ENCODE data around the gene FLNB. TPM values are rescaled to one million over a fixed set of nuclear protein-coding genes. Genes with fewer than 3 reads are reported as not detected.

The FLNB gene
- total RNA-seq, 2 experiments from 2014 or later, result 23.2 to 27.4 TPM

DNA sequence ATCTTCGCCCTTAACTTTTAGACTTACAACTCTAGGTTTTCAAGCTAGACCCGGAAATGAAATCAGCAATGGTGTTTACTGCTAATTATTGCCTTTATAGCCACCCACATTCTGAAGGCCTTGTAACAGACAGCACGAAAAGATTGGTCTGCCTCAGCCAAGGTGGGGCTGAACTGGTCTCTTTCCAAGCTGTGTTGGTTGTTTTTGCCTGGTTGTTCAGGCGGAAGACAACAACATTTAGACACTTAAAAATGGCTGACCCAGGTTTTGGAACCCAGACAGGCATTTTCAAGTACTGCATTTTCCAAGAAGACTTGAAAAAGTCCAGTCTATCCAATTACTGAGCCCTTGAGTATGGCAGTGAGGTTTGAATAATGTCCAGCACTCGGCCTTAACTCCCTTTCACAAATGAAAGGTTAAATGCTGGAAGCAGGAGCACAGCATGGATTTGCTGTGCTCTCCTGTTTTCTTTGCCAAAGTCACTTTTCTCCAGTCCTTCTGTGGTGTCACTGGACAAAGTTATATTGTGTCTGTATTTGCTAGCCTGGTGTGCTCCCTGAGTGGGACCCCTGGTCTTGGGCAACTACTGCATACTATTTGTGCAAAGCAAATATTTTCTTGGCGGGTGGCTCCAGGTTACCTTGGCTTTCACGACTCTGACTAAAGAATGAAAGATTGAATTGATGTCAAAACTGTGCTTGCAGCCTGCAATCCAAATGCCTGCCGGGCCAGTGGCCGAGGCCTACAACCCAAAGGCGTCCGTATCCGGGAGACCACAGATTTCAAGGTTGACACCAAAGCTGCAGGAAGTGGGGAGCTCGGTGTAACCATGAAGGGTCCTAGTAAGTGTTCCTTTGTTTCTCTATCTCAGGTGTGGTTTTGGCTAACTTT lies 93.5 kb downstream of the FLNB start:
- H3K36me3 Mint-ChIP-seq, result peaks cover 22% of the 10 kb centered on the region
- no peak overlapping the region for H3K4me3 Mint-ChIP-seq
- no peaks in the 10 kb centered on the region for H3K27me3 Mint-ChIP-seq
- no peak overlapping the region for H3K27ac Mint-ChIP-seq
- peaks cover 3% of the 10 kb centered on the region for H3K9me3 Mint-ChIP-seq
- peaks cover 50% of the 10 kb centered on the region for H3K4me1 Mint-ChIP-seq
- DNase-seq, result peak; percentile 12

DNA sequence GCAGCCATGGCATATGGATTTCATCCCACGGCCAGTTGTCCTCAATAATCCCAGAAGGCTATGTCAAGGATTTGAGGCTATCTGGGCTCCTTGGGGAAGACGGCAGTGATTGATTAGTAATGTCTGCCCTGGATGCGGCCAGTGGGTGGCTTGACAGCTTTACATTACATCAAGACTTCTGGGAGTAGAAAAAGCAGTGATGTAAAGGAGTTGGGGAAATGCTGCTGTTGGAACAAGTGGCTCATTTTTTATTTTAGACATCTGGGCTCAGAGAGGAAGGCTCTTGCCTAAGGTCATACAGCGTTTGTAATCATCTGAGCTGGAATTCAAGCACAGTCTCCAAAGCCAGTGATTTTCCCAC lies 94.1 kb downstream of the FLNB start:
- no peak for DNase-seq
- Mint-ChIP-seq H3K9me3 (peaks cover 3% of the 10 kb centered on the region), H3K4me3 (no peak overlapping the region), H3K27me3 (no peaks in the 10 kb centered on the region), H3K27ac (no peak overlapping the region), H3K36me3 (peaks cover 22% of the 10 kb centered on the region), H3K4me1 (peaks cover 50% of the 10 kb centered on the region)

GRCh38 chr3:58102976-58103451 lies 94.8 kb downstream of the FLNB start:
- DNase-seq, result no peak
- Mint-ChIP-seq H3K9me3 (peaks cover 3% of the 10 kb centered on the region), H3K27me3 (no peaks in the 10 kb centered on the region), H3K4me1 (peaks cover 50% of the 10 kb centered on the region), H3K36me3 (peaks cover 22% of the 10 kb centered on the region), H3K4me3 (no peak overlapping the region), H3K27ac (no peak overlapping the region)

DNA sequence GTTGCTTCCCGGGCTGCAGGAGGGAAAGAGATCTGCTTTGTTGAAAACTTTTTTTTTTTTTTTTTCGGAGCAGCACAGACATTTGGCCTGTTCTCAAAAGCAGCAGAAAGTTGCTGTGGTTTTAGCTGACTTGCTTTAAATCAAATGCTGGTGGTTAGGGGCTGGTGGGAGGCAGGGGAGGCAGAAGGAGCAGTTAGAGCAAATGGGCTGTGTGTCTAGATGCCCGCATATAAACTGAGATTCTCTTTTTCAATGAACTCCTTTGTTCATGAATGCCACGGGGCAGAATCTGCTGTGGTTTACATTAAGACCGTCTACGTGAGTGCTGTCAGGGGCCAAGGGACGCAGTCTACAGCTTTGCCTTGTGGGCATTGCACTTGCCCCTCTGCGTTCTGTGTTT lies 95.9 kb downstream of the FLNB start:
- H3K27ac Mint-ChIP-seq, result peak overlapping the region; percentile 51
- peaks cover 50% of the 10 kb centered on the region for H3K4me1 Mint-ChIP-seq
- no peak overlapping the region for H3K4me3 Mint-ChIP-seq
- peaks cover 17% of the 10 kb centered on the region for H3K36me3 Mint-ChIP-seq
- peaks cover 3% of the 10 kb centered on the region for H3K9me3 Mint-ChIP-seq
- H3K27me3 Mint-ChIP-seq, result no peaks in the 10 kb centered on the region
- DNase-seq, result no peak

DNA sequence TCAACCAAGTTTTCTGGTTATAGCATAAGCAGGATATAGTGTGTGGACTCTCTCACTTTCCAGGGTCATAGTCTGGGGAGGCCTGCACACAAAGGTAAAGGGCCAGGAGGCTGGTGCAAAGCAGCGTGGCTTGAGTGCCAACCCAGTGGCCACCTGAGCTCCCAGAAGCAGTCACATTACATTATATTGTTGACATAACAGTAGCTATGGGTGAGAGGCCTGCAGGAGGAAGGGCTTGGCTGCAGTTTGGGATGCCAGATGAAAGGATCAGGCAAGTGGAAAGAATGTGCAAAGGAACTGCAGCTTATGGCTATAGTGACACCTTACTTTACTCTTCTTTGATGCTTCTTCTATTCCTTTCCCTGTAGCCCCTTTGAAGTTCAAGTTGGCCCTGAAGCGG lies 96.5 kb downstream of the FLNB start:
- peaks cover 23% of the 10 kb centered on the region for H3K36me3 Mint-ChIP-seq
- H3K4me3 Mint-ChIP-seq, result no peak overlapping the region
- H3K4me1 Mint-ChIP-seq, result peaks cover 47% of the 10 kb centered on the region
- H3K27ac Mint-ChIP-seq, result no peak overlapping the region
- DNase-seq, result no peak
- H3K9me3 Mint-ChIP-seq, result peaks cover 3% of the 10 kb centered on the region
- H3K27me3 Mint-ChIP-seq, result no peaks in the 10 kb centered on the region

- peaks cover 42% of the 10 kb centered on the region for H3K4me1 Mint-ChIP-seq
- H3K9me3 Mint-ChIP-seq, result peaks cover 3% of the 10 kb centered on the region
- H3K36me3 Mint-ChIP-seq, result peaks cover 27% of the 10 kb centered on the region
- no peaks in the 10 kb centered on the region for H3K27me3 Mint-ChIP-seq
- DNase-seq, result no peak
- no peak overlapping the region for H3K4me3 Mint-ChIP-seq
- H3K27ac Mint-ChIP-seq, result no peak overlapping the region
These were observed 97.0 kb downstream of the FLNB start for GRCh38 chr3:58105196-58105595.

DNA sequence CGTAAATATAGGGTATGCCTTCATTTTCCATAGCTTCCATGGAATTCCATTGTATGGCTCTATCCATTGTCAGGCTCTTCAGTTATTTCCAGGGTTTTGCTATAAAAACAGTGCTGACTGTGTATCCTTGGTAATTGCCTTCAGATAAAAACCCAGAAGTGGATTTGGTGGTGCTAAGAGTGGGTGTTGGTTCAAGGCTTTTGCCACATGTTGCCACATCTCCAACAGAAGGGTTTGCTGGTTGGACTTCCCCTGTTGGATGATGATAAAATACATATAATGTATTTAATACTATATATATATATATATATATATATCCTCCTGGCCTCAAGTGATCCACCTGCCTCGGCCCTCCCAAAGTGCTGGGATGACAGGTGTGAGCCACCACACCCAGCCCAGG lies 97.8 kb downstream of the FLNB start:
- H3K4me3 Mint-ChIP-seq, result no peak overlapping the region
- no peak for DNase-seq
- peaks cover 30% of the 10 kb centered on the region for H3K36me3 Mint-ChIP-seq
- H3K9me3 Mint-ChIP-seq, result peaks cover 3% of the 10 kb centered on the region
- H3K27ac Mint-ChIP-seq, result no peak overlapping the region
- H3K27me3 Mint-ChIP-seq, result no peaks in the 10 kb centered on the region
- H3K4me1 Mint-ChIP-seq, result peaks cover 41% of the 10 kb centered on the region

DNA sequence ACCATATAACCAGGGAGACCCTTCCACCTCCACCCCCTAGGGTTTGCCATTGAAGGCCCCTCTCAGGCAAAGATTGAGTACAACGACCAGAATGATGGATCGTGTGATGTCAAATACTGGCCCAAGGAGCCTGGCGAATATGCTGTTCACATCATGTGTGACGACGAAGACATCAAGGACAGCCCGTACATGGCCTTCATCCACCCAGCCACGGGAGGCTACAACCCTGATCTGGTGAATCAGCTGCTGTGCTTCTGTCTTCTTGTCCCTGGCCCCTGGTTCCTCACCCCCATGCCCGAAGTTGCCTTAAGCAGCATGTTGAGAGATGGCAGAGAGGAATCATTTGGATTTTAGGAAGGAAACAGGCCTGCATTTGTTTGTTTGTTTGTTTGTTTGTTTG lies 98.4 kb downstream of the FLNB start:
- Mint-ChIP-seq H3K36me3 (peaks cover 36% of the 10 kb centered on the region), H3K27ac (no peak overlapping the region)

DNA sequence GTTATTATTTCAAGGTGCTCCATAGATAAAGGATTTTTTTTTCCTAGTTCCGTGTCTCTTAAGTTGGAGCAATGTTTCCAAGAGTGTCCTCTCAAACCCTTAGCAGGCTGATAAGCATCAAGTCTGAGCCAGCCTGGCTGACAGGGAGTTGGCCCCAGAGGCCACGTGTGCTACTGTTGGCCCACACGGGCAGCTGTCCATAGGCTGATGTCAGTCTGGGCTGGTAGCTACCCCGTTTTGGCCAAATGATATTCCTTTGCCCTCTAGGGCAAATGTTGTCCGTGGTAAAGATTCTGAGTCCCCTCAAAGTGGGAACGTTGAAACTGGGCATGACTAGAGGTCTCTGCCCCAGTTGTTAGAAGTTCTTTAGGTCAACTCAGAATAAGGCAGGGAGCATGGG lies 99.4 kb downstream of the FLNB start:
- Mint-ChIP-seq H3K4me1 (peaks cover 41% of the 10 kb centered on the region), H3K9me3 (no peaks in the 10 kb centered on the region), H3K27ac (no peak overlapping the region), H3K27me3 (no peaks in the 10 kb centered on the region), H3K4me3 (no peak overlapping the region), H3K36me3 (peaks cover 36% of the 10 kb centered on the region)
- DNase-seq, result no peak

More for the DNA sequence above, 98.4 kb downstream of the FLNB start:
- peaks cover 43% of the 10 kb centered on the region for H3K4me1 Mint-ChIP-seq
- H3K27me3 Mint-ChIP-seq, result no peaks in the 10 kb centered on the region
- no peak overlapping the region for H3K4me3 Mint-ChIP-seq
- H3K9me3 Mint-ChIP-seq, result peaks cover 3% of the 10 kb centered on the region
- DNase-seq, result no peak

- Mint-ChIP-seq H3K4me1 (peaks cover 21% of the 10 kb centered on the region), H3K36me3 (peaks cover 33% of the 10 kb centered on the region), H3K4me3 (no peak overlapping the region), H3K27ac (no peak overlapping the region), H3K27me3 (no peaks in the 10 kb centered on the region), H3K9me3 (no peaks in the 10 kb centered on the region)
- no peak for DNase-seq
These were observed 101.5 kb downstream of the FLNB start for GRCh38 chr3:58109752-58110151.

DNA sequence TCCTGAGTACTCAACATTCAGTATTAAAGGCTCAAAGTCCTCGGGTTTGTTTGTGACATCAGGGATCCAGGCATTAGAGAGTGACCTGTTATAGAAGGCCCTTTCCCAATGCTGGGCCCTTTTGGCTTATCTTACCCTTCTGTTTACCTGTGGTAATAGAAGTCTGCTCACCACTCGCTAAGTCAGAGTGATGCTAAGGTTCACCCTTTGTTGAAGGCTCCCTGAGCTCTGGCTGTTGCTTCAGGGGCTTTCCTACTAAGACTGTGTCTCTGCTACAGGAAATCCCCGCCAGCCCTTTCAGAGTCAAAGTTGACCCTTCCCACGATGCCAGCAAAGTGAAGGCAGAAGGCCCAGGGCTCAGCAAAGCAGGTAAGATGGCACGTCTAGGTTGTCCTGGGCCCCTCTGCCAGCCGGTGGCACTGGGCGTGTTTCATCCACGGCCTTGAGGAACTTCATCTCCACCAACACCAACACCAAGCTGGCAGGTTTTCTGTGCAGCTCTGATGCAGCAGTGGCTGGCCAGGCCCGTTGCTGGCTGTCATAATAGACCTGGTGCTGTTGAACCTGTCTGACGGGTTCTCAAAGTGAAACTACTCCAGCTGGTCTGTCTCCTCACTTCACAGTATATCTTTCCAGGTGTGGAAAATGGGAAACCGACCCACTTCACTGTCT lies 103.4 kb downstream of the FLNB start:
- DNase-seq, result peak; percentile 14
- Mint-ChIP-seq H3K36me3 (peaks cover 35% of the 10 kb centered on the region), H3K9me3 (no peaks in the 10 kb centered on the region), H3K27me3 (no peaks in the 10 kb centered on the region), H3K4me1 (peaks cover 34% of the 10 kb centered on the region), H3K4me3 (no peak overlapping the region), H3K27ac (peak overlapping the region; percentile 62)

- Mint-ChIP-seq H3K9me3 (no peaks in the 10 kb centered on the region), H3K36me3 (peaks cover 35% of the 10 kb centered on the region), H3K4me1 (peaks cover 39% of the 10 kb centered on the region), H3K4me3 (no peak overlapping the region), H3K27ac (peak overlapping the region; percentile 62), H3K27me3 (no peaks in the 10 kb centered on the region)
- no peak for DNase-seq
These were observed 103.9 kb downstream of the FLNB start for GRCh38 chr3:58112185-58112535.

DNA sequence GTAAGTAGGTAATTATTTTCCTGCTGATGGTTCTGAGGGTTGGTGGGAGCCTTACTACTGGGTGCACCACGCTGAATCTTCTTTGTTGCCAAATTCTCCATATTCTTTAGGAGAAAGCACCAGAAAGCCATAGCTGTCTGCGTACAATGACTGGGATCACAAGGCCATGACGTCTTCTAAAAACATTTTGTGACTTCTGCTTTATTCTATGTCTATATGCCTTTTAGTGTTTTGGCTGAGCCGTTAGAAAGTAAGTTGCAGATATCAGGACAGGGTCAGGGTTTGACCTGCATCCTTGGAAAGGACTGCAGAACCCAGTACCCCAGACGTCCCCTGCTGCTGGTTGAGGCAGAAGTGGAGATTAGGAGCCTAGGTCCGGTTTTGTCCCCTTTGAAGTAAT lies 107.0 kb downstream of the FLNB start:
- Mint-ChIP-seq H3K27me3 (no peaks in the 10 kb centered on the region), H3K4me3 (no peak overlapping the region), H3K4me1 (peaks cover 46% of the 10 kb centered on the region)

DNA sequence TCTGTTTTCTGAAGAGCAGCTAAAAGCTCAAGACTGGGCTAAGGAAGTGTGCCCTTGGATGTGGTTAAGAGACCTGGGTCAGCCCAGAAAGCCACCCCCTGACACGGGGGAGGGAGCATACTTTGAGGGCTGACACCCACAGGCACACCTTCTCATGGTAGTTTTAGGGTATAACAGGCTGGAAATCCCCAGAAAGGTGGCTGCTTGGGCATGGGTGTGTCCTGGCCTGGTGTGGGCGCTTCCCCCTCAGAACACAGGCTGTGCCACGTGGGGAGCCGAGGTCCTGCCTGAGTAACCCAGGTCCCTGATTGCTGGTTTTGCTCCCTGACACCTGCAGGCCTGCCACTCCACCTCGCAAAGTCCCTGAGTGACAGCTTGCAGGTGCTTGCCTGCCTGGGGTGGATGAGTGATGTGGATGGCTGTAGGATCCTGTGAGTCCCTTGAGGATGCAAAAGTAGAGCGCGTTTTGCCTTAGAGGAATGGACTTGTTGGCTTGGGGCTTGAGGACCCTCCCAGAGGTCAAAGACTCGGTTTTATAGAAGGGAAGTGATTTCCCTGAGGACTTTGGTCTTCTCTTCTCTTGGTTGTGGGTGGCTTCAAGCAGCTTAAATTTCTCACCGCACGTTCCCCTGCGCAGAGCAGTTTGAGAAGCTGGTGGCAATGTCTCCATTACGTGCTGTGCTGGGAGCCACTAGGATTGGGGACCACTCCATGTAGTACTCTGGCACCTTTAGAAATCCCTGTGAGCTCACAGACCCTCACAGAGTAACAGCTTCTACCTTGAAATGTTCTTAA lies 108.1 kb downstream of the FLNB start:
- H3K36me3 Mint-ChIP-seq, result peaks cover 16% of the 10 kb centered on the region
- no peak overlapping the region for H3K4me3 Mint-ChIP-seq
- H3K9me3 Mint-ChIP-seq, result no peaks in the 10 kb centered on the region
- peaks cover 41% of the 10 kb centered on the region for H3K4me1 Mint-ChIP-seq
- no peaks in the 10 kb centered on the region for H3K27me3 Mint-ChIP-seq
- DNase-seq, result peak; percentile 57
- H3K27ac Mint-ChIP-seq, result peak overlapping the region; percentile 74

More for the DNA sequence above, 107.0 kb downstream of the FLNB start:
- Mint-ChIP-seq H3K27ac (no peak overlapping the region), H3K9me3 (no peaks in the 10 kb centered on the region), H3K36me3 (peaks cover 23% of the 10 kb centered on the region)
- DNase-seq, result no peak

DNA sequence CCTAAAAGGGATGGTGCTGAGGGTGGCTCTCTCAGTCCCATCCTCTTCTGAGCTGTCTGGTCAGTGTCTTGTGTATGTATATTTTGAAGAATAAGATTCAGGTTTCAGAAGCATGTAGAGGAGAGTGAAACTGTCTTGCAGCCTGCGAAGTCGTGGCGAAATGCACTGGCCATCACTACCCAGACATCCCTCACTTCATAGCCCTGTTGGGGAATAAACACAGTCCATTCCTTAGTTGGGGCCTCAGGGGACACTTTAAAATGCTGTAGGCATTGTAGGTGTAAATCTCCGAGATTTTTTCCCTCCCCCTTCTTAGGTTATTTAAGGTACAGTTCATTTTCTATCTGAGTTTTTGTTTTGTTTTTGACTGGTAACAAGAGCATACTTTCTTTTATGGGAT lies 108.8 kb downstream of the FLNB start:
- DNase-seq, result no peak
- Mint-ChIP-seq H3K4me1 (peaks cover 35% of the 10 kb centered on the region), H3K27ac (peak overlapping the region; percentile 74)

More for the DNA sequence above, 108.8 kb downstream of the FLNB start:
- H3K9me3 Mint-ChIP-seq, result no peaks in the 10 kb centered on the region
- no peaks in the 10 kb centered on the region for H3K27me3 Mint-ChIP-seq
- H3K4me3 Mint-ChIP-seq, result no peak overlapping the region
- H3K36me3 Mint-ChIP-seq, result peaks cover 12% of the 10 kb centered on the region

Data from activated naive CD8-positive, alpha-beta T cell treated with anti-CD3 and anti-CD28 coated beads for 36 hours (primary cell).